ENCODE measurements around the gene WFDC12.

WFDC12 gene

DNA sequence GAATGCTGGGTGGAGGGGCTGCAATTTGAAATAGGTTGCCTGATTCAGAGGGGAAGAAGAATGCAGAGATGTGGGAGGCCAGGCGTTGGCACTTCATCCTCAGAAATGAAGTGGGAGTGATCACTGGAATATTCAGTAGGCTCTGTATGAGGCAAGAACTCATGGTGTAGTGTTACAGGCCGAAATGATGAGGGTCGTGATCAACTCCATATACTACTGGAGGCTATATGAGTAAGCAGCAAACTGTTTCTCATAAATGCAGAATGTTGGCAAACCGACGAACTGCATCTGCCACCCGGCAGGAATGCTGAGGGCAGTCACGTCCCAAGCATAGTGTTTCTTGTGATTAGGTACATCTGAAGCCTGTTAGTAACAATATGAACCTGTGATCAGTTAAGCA lies 36.0 kb downstream of the WFDC12 start:
- DNase-seq: no peak

GRCh38 chr20:45087814-45088213 lies 36.5 kb downstream of the WFDC12 start:
- no peak for DNase-seq

DNA sequence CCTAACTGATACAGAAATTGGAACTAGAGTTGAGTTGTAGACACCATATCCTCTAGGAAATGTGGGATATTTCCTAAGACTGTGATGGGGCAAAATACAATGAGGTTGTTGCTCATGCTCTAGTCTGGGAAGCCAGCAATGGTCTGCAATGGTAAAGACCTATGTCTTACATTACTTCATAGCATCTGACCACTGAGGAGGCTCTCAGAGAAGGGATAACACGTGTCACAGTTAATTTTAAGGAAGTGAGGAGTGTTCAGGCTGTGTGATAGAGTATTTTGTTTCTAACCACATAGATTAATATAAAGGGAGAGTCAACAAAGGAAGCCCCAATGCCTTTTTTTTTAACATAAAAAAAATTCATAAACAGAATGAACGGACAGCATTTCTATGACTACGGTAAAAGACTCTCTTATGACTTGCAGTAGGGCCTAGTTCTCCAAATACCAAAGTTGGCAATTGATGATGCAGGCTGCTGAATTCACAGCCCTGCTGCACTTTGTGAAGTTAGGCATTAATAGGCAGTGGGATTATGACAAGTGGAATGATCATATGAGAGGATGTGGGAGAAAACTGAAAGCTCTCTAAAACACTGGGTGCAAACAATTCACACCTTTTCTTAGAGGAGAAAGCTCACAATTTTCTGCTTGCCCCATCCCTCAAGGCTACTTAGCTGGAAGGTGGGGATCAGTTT lies 37.0 kb downstream of the WFDC12 start:
- DNase-seq: no peak

DNA sequence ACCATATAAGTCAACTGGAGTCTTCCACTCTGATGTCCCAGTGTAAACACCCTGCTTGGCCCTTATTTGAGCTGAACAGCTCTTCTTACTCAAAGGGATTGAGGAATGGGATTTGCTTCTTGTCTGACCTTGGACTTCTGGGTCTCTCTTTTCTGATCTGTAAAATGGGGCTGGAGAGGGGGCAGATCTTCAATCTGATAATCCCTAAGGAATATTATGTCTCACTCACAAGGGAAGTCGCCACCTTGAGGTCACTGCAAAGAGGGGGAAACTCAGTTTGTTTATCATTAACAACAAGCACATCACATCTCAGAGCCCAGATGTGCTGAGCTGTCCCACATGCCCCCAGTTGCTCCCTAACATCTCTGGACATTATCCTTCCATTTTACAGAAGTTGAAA lies 38.4 kb downstream of the WFDC12 start:
- no peak for DNase-seq

DNA sequence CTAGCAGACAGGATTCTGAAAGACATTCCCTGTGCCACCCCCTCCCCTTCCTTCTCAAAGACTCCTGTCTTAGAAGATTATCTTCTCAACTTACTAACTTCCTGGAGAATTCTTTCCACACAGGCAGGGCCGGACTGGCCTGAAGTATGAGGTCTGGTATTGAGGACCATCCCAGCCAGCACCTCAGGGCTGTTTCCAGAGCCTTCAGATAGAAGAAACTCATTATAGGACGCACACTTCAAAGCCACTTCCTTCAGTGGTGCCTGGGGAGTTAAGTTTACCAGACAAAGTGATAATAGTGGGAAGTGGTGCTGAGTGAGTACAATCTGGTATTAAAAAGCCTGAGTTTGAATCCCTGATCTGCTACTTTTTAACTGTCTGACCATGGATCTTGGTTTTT lies 39.0 kb downstream of the WFDC12 start:
- no peak for DNase-seq

DNA sequence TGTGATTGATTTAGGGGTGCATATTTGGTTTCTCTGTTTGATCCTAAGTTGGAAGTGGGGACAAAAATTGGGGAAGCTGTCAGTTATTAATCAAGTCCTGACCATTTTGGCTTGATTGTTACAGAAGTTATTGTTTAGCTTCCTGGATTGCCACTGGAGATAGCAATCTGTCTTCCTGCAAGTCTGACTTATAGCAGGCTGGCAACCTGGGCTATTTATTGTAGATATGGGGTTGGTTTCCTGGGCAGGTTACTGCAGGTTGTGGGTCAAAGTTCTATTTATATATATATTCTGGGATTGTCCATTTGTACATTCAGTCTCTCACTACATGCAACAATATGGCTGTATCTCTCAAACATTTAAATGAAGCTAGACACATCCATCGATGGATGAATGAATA lies 41.1 kb downstream of the WFDC12 start:
- DNase-seq: no peak

GRCh38 chr20:45082468-45082867 lies 41.8 kb downstream of the WFDC12 start:
- no peak for DNase-seq

DNA sequence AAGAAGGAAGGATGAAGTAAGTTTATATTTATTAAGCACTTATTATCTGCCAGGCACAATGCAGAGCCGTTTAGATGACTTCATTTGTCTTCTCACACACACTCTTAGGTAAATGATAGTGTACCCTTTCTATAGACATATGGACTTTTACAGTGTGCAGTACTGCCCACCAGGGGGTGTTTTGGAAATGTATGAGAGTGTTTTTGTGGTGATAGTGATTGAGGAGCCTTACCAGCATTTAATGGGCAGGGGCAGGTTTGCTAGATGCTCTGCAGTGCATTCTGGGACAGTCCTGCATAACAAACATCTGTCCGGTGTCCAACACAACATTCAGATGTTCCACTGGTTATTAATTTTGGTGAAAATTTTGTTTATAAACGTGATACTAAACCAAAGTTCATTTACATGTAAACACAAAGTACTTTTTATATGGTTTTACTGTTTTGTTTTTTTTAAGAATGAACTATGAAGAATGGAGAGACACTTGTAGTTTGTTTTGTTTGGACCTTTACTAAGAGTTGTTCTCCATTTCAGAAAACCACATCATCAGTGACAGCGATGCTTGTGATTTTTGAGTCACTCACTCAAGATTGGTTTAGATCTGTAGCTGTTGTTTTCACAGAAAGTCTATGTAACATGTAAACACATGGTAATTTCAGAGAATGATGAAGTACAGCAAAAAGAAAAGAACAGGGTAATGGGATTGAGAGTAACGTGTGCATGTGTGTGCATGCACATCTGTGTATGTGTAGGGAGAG lies 43.2 kb downstream of the WFDC12 start:
- DNase-seq: peak in 1 of 3 experiments; percentile 24

DNA sequence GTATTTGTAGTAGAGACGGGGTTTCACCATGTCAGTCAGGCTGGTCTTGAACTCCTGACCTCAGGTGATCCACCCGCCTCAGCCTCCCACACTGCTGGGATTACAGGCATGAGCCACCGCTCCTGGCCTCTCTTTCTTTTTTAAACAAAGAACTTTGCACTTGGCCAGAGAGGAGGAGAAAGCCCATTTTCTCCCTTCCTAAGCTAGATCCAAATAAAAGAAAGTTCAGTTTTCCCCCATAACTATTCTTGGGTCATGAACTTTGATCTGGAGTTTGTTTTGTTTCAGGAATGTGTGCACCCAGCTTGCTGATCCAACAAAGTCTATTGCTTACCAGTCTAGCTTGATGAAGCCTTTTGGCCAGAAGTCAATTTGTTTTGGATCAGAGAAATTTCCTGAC lies 46.7 kb downstream of the WFDC12 start:
- DNase-seq: no peak

All from NCI-H1417 (cell line).